Mesendoderm (in vitro differentiated cells): ENCODE measurements around the gene MTG2.

Source experiments
- DNase-seq: peaks from one replicate; pipeline ENCODE4 v3.0.0; 2013
- H2AK5ac ChIP-seq: 2 replicates; pipeline ENCODE4 v1.6.1; 2013; ENCODE audit warnings: low read length, inconsistent platforms
- H2BK120ac ChIP-seq: 2 replicates; pipeline ENCODE4 v1.6.1; 2013; ENCODE audit warnings: low read depth, mild to moderate bottlenecking, low read length, moderate library complexity, mixed read lengths
- H2BK15ac ChIP-seq: replicated peaks from 2 replicates; pipeline ENCODE4 v1.6.1; 2013; ENCODE audit warnings: low read depth, mild to moderate bottlenecking, moderate library complexity
- H2BK5ac ChIP-seq: 2 replicates; pipeline ENCODE4 v1.6.1; 2013; ENCODE audit warnings: low read length, inconsistent platforms
- H3K18ac ChIP-seq: 2 replicates; pipeline ENCODE4 v1.6.1; 2013; ENCODE audit warnings: mild to moderate bottlenecking, low read length, mixed read lengths
- H3K23ac ChIP-seq: one replicate; pipeline ENCODE4 v1.6.1; 2013; ENCODE audit warnings: low read length
- H3K27ac ChIP-seq: 2 replicates; pipeline ENCODE4 v1.5.1; 2013; ENCODE audit warnings: low read depth, mild to moderate bottlenecking, inconsistent platforms, low read length, moderate library complexity
- H3K27me3 ChIP-seq: 2 replicates; pipeline ENCODE4 v1.6.1; 2013; ENCODE audit warnings: low read length, control low read depth, mild to moderate bottlenecking, inconsistent platforms; ENCODE audit not compliant: insufficient read depth, poor library complexity
- H3K36me3 ChIP-seq: 2 replicates; pipeline ENCODE4 v1.6.1; 2013; ENCODE audit warnings: low read length, inconsistent platforms; ENCODE audit not compliant: control insufficient read depth, insufficient read depth
- H3K4ac ChIP-seq: one replicate; pipeline ENCODE4 v1.6.1; 2013; ENCODE audit warnings: low read depth, mild to moderate bottlenecking, low read length, moderate library complexity
- H3K4me1 ChIP-seq: 2 replicates; pipeline ENCODE4 v1.6.1; 2013; ENCODE audit warnings: low read depth, low read length, inconsistent platforms; ENCODE audit not compliant: control insufficient read depth
- H3K4me2 ChIP-seq: 2 replicates; pipeline ENCODE4 v1.6.1; 2013; ENCODE audit warnings: low read length
- H3K4me3 ChIP-seq: 2 replicates; pipeline ENCODE4 v1.5.1; 2013; ENCODE audit warnings: mild to moderate bottlenecking, low read length
- H3K56ac ChIP-seq: one replicate; pipeline ENCODE4 v1.6.1; 2013; ENCODE audit warnings: low read length
- H3K79me1 ChIP-seq: 2 replicates; pipeline ENCODE4 v1.6.1; 2013; ENCODE audit warnings: low read length, inconsistent platforms
- H3K79me2 ChIP-seq: 2 replicates; pipeline ENCODE4 v1.6.1; 2013; ENCODE audit warnings: mild to moderate bottlenecking, low read length; ENCODE audit not compliant: control insufficient read depth, insufficient read depth
- H3K9ac ChIP-seq: 2 replicates; pipeline ENCODE4 v1.6.1; 2013; ENCODE audit warnings: low read length, inconsistent platforms
- H4K5ac ChIP-seq: one replicate; pipeline ENCODE4 v1.6.1; 2013; ENCODE audit warnings: low read length
- H4K8ac ChIP-seq: one replicate; pipeline ENCODE4 v1.6.1; 2013; ENCODE audit warnings: low read depth, mild to moderate bottlenecking, control low read depth, low read length, moderate library complexity
- whole genome bisulfite sequencing: extraction: QIAGEN DNeasy Blood & Tissue Kit; methylation state at CpG from one replicate; pipeline ENCODE4 v1.1.7; 2013; ENCODE audit warnings: low lambda C conversion rate, missing lambda C conversion rate; ENCODE audit not compliant: insufficient coverage; ENCODE audit errors: extremely low coverage; 5-methylcytosine and 5-hydroxymethylcytosine counted together

MTG2 gene

DNA sequence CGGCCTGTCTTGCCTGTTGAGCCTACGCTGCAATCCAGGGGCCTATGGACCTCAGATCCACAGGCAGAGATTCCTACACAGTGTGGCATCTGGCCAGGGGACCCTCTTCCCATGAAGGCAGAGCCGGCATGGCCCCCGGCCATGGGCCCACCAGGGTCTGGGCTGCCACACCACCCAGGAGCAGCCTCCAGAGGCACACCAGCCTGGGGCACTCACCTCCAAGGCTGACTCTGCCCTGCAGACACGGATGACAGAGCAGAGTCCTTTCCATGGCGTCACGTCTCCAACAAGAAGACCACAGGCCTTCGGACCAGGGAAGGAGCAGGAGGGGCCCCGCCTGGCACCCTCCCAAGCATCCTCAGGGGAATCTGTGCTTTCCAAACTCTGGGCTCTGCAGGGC, 40.7 kb downstream of the MTG2 start:
- H3K4me2 ChIP-seq = no peak overlapping the region
- no peak overlapping the region for H2BK15ac ChIP-seq
- no peak overlapping the region for H2BK120ac ChIP-seq
- no peak overlapping the region for H3K27ac ChIP-seq
- peaks cover 18% of the 10 kb centered on the region for H3K27me3 ChIP-seq
- no peaks in the 10 kb centered on the region for H3K79me2 ChIP-seq
- H3K56ac ChIP-seq = no peak overlapping the region
- no peak overlapping the region for H3K4me3 ChIP-seq
- H3K18ac ChIP-seq = no peak overlapping the region
- DNase-seq = no peak
- H3K4me1 ChIP-seq = no peaks in the 10 kb centered on the region
- H3K79me1 ChIP-seq = no peaks in the 10 kb centered on the region
- no CpG with 5 or more reads among the region's 9 CpGs for WGBS
- no peak overlapping the region for H2BK5ac ChIP-seq
- no peak overlapping the region for H3K9ac ChIP-seq
- no peak overlapping the region for H4K5ac ChIP-seq
- H3K36me3 ChIP-seq = no peaks in the 10 kb centered on the region
- H4K8ac ChIP-seq = no peak overlapping the region
- no peak overlapping the region for H3K23ac ChIP-seq
- H2AK5ac ChIP-seq = no peak overlapping the region
- no peak overlapping the region for H3K4ac ChIP-seq

DNA sequence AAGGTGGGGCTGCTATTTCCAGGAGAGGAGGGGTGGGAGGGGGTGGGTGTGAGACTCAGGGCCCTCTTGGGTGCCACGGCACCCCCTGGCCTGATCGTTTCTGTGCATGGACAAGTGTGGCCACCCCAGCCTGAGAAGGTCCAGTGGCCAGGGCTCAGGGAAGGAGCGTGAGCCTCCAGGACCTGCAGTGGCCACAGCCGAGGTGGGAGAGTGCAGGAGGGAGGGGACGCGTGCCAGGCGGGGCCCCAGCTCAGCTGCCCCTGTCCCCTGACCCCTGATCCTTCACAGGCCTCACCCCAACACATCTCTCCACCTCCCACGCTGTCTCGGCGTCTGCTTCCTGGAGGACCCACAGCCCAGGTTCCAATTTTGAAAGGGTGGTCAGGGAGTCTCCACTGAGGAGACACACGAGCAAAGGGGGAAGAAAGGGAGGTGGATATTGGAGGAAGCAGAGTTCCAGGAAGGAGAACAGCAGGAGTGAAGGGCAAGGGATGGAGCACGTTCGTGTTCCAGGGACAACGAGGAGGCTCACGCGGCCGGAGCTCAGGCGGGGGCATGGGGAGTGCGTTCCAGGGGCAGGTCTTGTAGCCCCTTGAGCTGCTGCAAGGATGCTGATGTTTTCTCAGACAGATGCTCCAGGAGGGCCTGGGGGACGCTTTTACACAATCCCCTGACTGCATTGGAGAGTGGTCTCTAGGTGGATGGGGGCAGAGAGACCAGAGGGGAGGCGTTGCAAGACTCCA, 41.5 kb downstream of the MTG2 start:
- no peak overlapping the region for H3K4me3 ChIP-seq
- H3K36me3 ChIP-seq = no peaks in the 10 kb centered on the region
- no peak overlapping the region for H3K4me2 ChIP-seq
- H3K79me2 ChIP-seq = no peaks in the 10 kb centered on the region
- H3K56ac ChIP-seq = no peak overlapping the region
- no peaks in the 10 kb centered on the region for H3K4me1 ChIP-seq
- no peak overlapping the region for H3K18ac ChIP-seq
- no peak overlapping the region for H4K5ac ChIP-seq
- no CpG with 5 or more reads among the region's 21 CpGs for WGBS
- no peak overlapping the region for H3K27ac ChIP-seq
- H3K9ac ChIP-seq = no peak overlapping the region
- H2BK15ac ChIP-seq = no peak overlapping the region
- H2BK5ac ChIP-seq = no peak overlapping the region
- H4K8ac ChIP-seq = no peak overlapping the region
- H3K27me3 ChIP-seq = peaks cover 11% of the 10 kb centered on the region
- no peak for DNase-seq
- H3K23ac ChIP-seq = no peak overlapping the region
- H2BK120ac ChIP-seq = no peak overlapping the region
- H3K4ac ChIP-seq = no peak overlapping the region
- no peak overlapping the region for H2AK5ac ChIP-seq
- no peaks in the 10 kb centered on the region for H3K79me1 ChIP-seq

DNA sequence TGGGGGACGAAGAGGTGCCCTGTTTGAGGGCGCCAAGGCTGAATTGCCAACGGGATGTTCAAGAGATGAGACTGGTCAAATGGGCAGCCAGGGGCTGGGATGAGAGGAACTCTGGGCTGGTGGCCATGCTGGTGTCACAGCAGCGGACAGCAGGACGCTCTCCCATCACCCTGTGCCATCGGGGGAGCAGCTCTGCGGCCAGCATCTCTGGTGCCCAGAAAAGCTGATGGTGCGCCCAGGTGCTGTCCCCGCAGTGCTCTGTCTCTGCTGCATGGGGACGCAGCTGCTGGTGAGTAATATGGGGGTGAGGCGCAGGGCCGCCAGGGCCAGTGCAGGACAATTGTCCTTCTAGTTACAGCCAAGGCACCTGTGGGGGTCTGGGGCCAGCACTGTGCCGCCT, 42.2 kb downstream of the MTG2 start:
- Histone ChIP-seq H3K56ac (no peak overlapping the region), H3K36me3 (no peaks in the 10 kb centered on the region), H3K9ac (no peak overlapping the region), H3K27me3 (peaks cover 7% of the 10 kb centered on the region), H4K5ac (no peak overlapping the region), H3K4me3 (no peak overlapping the region), H2BK15ac (no peak overlapping the region), H3K27ac (no peak overlapping the region), H3K79me2 (no peaks in the 10 kb centered on the region), H2AK5ac (no peak overlapping the region), H3K4ac (no peak overlapping the region), H2BK5ac (no peak overlapping the region), H3K4me1 (no peaks in the 10 kb centered on the region), H3K4me2 (no peak overlapping the region), H3K23ac (no peak overlapping the region), H3K18ac (no peak overlapping the region), H3K79me1 (no peaks in the 10 kb centered on the region), H2BK120ac (no peak overlapping the region), H4K8ac (no peak overlapping the region)
- WGBS = no CpG with 5 or more reads among the region's 13 CpGs
- DNase-seq = no peak

DNA sequence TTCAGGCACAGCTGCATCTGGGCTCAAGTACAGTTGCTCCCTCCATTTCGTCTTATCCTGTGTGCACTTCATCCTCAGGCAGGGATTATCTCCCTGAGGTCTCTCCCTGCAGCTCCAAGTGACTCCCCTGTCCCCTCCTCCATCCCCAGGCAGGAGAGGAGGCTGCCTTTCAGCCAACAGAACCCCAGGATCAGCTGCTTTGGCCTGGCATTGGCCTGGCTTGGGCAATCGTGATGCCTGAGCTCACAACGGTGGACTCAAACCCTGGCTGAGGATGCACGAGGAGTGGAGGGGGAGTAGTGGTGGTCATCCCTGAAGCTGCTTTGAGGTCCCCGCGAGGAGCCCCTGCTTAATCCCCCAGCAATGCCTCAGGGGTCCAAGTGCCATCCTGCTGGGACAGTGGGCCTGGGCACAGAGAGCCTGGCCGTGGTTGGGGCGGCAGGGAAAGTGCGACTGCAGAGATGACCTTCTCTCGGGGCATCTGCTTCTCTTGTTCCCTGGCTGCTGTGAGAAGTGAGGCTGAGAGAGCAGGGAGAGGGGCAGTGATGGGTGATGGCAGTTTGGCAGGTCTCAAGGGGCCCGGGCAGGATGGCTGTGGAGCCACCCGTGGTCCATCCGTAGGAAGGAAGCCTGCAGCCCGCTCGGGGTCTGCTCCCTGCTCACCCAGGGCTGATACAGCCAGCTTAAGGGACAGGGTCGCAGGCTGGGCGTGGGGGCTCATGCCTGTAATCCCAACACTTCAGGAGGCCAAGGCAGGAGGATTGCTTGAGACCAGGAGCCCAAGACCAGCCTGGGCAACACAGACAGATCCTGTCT, 43.2 kb downstream of the MTG2 start:
- Histone ChIP-seq H3K27ac (no peak overlapping the region), H4K5ac (no peak overlapping the region), H3K36me3 (no peaks in the 10 kb centered on the region), H3K23ac (no peak overlapping the region), H3K4me2 (no peak overlapping the region), H3K79me1 (no peaks in the 10 kb centered on the region), H3K4me3 (no peak overlapping the region), H4K8ac (no peak overlapping the region), H2BK15ac (no peak overlapping the region), H3K27me3 (peaks cover 3% of the 10 kb centered on the region), H2BK120ac (no peak overlapping the region), H2BK5ac (no peak overlapping the region), H3K79me2 (no peaks in the 10 kb centered on the region), H3K9ac (no peak overlapping the region), H2AK5ac (no peak overlapping the region), H3K4me1 (no peaks in the 10 kb centered on the region), H3K4ac (no peak overlapping the region), H3K56ac (no peak overlapping the region), H3K18ac (no peak overlapping the region)
- WGBS = no CpG with 5 or more reads among the region's 17 CpGs
- DNase-seq = no peak

DNA sequence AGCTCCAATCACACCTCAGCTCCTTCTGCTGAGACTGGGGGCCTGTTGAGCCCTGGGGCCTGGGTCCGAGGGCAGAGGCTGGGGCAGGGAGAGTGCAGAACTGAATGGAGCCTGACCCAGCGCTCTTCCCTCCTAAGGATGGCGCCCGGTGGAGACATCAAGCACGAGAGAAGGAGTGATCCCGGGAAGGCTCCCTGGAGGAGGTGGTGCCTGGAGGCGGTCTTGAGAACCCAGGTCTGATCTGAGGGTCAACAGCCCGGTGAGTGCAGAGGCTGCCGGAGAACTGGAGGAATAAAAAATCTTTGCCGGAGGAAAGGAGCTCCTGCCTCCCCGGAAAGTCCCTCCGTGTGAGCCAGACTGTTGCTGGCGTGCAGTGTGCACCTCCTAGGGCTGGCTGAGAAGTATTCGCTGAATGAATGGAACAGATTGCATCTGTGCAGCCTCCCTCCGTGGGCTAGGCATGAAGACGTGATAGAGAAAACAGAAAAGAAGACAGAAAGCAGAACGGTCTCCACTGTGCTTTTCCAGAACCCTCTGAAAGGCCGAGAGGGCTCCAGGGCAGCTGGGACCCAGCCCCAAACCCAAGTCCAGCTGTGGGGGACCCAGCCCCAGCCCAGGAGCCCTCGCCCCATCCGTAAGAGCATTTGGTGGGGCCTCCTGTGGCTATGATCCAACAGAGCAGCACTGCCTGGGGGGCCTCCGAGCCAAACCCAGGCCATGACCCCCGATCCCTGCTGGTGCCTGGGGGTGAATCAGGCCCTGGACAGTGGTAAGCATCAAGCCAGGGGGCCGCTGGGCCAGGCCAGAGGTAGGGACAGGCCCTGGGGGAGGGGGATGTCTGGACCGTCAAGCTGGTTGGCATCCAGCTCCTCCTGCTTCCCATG, 44.1 kb downstream of the MTG2 start:
- H3K4me3 ChIP-seq = no peak overlapping the region
- no peak overlapping the region for H3K56ac ChIP-seq
- no peak overlapping the region for H2AK5ac ChIP-seq
- no peak overlapping the region for H3K18ac ChIP-seq
- no peaks in the 10 kb centered on the region for H3K79me2 ChIP-seq
- no peaks in the 10 kb centered on the region for H3K4me1 ChIP-seq
- H3K9ac ChIP-seq = no peak overlapping the region
- no peak overlapping the region for H2BK5ac ChIP-seq
- no peaks in the 10 kb centered on the region for H3K79me1 ChIP-seq
- H3K27me3 ChIP-seq = no peaks in the 10 kb centered on the region
- no peak overlapping the region for H4K5ac ChIP-seq
- H2BK120ac ChIP-seq = no peak overlapping the region
- whole genome bisulfite sequencing = no CpG with 5 or more reads among the region's 24 CpGs
- H4K8ac ChIP-seq = no peak overlapping the region
- no peak for DNase-seq
- no peak overlapping the region for H2BK15ac ChIP-seq
- no peaks in the 10 kb centered on the region for H3K36me3 ChIP-seq
- H3K23ac ChIP-seq = no peak overlapping the region
- no peak overlapping the region for H3K27ac ChIP-seq
- no peak overlapping the region for H3K4ac ChIP-seq
- no peak overlapping the region for H3K4me2 ChIP-seq
